Thyroid gland (tissue), 4 donors: ENCODE measurements around the gene DUSP3.

Experiments
- CTCF ChIP-seq, 6 experiments: fragments of 200-600 bp in 3 of 6; fragments of 450-650 bp in 3 of 6; sonication (generic) in 3 of 6; IDR thresholded peaks; one replicate each; pipeline ENCODE4 v1.5.1; 2016 to 2019; ENCODE audit warnings: antibody characterized with exemption in 6 of 6, mild to moderate bottlenecking in 2 of 6, inconsistent platforms in 1 of 6, moderate library complexity in 1 of 6
- POLR2A ChIP-seq, 2 donors: fragments of 450-650 bp; IDR thresholded peaks; one replicate each; pipeline ENCODE4 v1.6.1; 2017; ENCODE audit warnings: antibody characterized with exemption in 2 of 2, mild to moderate bottlenecking in 2 of 2, moderate library complexity in 1 of 2

- no peak for TF ChIP-seq CTCF (IDR thresholded peaks at IDR 0.05)
- no peak for TF ChIP-seq POLR2A (IDR thresholded peaks at IDR 0.05)
Observed at GRCh38 chr17:43810823-43811222, 32.0 kb upstream of the DUSP3 start.
